Calu3 (cell line): ENCODE measurements around the gene MACROD1. TPM values are rescaled to one million over a fixed set of nuclear protein-coding genes. Genes with fewer than 3 reads are reported as not detected.

Source experiments
- BruUV-seq: library from RNA; stranded (reverse); fragments of 400-500 nt; replicated peaks from 2 replicates; lab custom pipeline; 2021; lab: Mats Ljungman, UMichigan
- CTCF ChIA-PET: fragments of 300-600 bp; sonication (Branson Sonifier 250); formaldehyde crosslinking; loops from one replicate; lab custom pipeline; 2022; ENCODE audit warnings: antibody characterized with exemption; lab: Charles Lee
- DNase-seq: peaks from one replicate; pipeline ENCODE4 v3.0.0; 2022
- H3K27ac Mint-ChIP-seq: one replicate; pipeline ENCODE4 v1.8.0; 2022; ENCODE audit warnings: mixed read lengths; ENCODE audit not compliant: unreplicated experiment
- H3K27me3 Mint-ChIP-seq: one replicate; pipeline ENCODE4 v1.8.0; 2022; ENCODE audit warnings: mixed read lengths; ENCODE audit not compliant: unreplicated experiment
- H3K36me3 Mint-ChIP-seq: one replicate; pipeline ENCODE4 v1.8.0; 2022; ENCODE audit warnings: mild to moderate bottlenecking, moderate library complexity, mixed read lengths; ENCODE audit not compliant: insufficient read depth, unreplicated experiment
- H3K4me1 Mint-ChIP-seq: one replicate; pipeline ENCODE4 v1.8.0; 2022; ENCODE audit warnings: mild to moderate bottlenecking, low read depth, mixed read lengths; ENCODE audit not compliant: unreplicated experiment
- H3K4me3 Mint-ChIP-seq: one replicate; pipeline ENCODE4 v1.8.0; 2022; ENCODE audit warnings: mild to moderate bottlenecking, low read depth, moderate library complexity, mixed read lengths; ENCODE audit not compliant: unreplicated experiment
- H3K9me3 Mint-ChIP-seq: one replicate; pipeline ENCODE4 v1.8.0; 2022; ENCODE audit warnings: low read depth, mixed read lengths; ENCODE audit not compliant: unreplicated experiment
- CTCF ChIP-seq: fragments of 200-600 bp; IDR thresholded peaks from one replicate; pipeline ENCODE4 v1.8.0; 2022; ENCODE audit warnings: antibody characterized with exemption; ENCODE audit not compliant: unreplicated experiment
- intact Hi-C: fragments of 100-400 bp; cut with micrococcal nuclease; formaldehyde crosslinking; loops from one replicate; pipeline ENCODE4 v1.10.0; 2022; ENCODE audit not compliant: unreplicated experiment
- total RNA-seq: library from RNA; stranded (reverse); gene quantifications from 2 replicates; pipeline ENCODE4 v1.2.3, GENCODE V29; 2022

Gene MACROD1
- total RNA-seq, 1 experiment from 2014 or later = 35.7 TPM

GRCh38 chr11:64060263-64060860, 105.6 kb downstream of the MACROD1 start:
- Mint-ChIP-seq H3K9me3 (no peaks in the 10 kb centered on the region), H3K4me3 (peak overlapping the region; percentile 24), H3K27ac (no peak overlapping the region), H3K27me3 (no peaks in the 10 kb centered on the region), H3K4me1 (no peaks in the 10 kb centered on the region), H3K36me3 (peaks cover 4% of the 10 kb centered on the region)
- CTCF ChIA-PET = interaction anchor here (0.5 to 1.4 kb wide), 2 partner anchors 12 to 67 kb away, joined by 3 to 5 read pairs; no protein-coding TSS in a partner anchor
- intact Hi-C loops = no loop called here
- DNase-seq = no peak
- no TSS peak for BruUV-seq
- TF ChIP-seq CTCF = no peak

GRCh38 chr11:64059339-64060140, 106.4 kb downstream of the MACROD1 start:
- CTCF ChIA-PET = no interaction called here
- H3K4me3 Mint-ChIP-seq = no peak overlapping the region
- intact Hi-C loops = no loop called here
- no TSS peak for BruUV-seq
- peaks cover 4% of the 10 kb centered on the region for H3K36me3 Mint-ChIP-seq
- no peak overlapping the region for H3K27ac Mint-ChIP-seq
- no peaks in the 10 kb centered on the region for H3K27me3 Mint-ChIP-seq
- no peaks in the 10 kb centered on the region for H3K9me3 Mint-ChIP-seq
- TF ChIP-seq CTCF = no peak
- no peaks in the 10 kb centered on the region for H3K4me1 Mint-ChIP-seq
- DNase-seq = no peak

GRCh38 chr11:64058494-64058893, 107.4 kb downstream of the MACROD1 start:
- Mint-ChIP-seq H3K27ac (peak overlapping the region; percentile 15), H3K27me3 (no peaks in the 10 kb centered on the region), H3K4me1 (no peaks in the 10 kb centered on the region), H3K4me3 (no peak overlapping the region), H3K36me3 (peaks cover 1% of the 10 kb centered on the region), H3K9me3 (no peaks in the 10 kb centered on the region)
- no TSS peak for BruUV-seq
- intact Hi-C loops = no loop called here
- no peak for TF ChIP-seq CTCF
- DNase-seq = no peak
- CTCF ChIA-PET = no interaction called here

- H3K9me3 Mint-ChIP-seq = no peaks in the 10 kb centered on the region
- BruUV-seq = no TSS peak
- H3K27me3 Mint-ChIP-seq = no peaks in the 10 kb centered on the region
- H3K4me3 Mint-ChIP-seq = no peak overlapping the region
- no peak for DNase-seq
- H3K36me3 Mint-ChIP-seq = no peaks in the 10 kb centered on the region
- CTCF ChIA-PET = no interaction called here
- H3K4me1 Mint-ChIP-seq = no peaks in the 10 kb centered on the region
- no peak overlapping the region for H3K27ac Mint-ChIP-seq
- TF ChIP-seq CTCF = no peak
- intact Hi-C loops = no loop called here
Observed at GRCh38 chr11:64057890-64058289, 108.0 kb downstream of the MACROD1 start.
